Inflammatory macrophage treated with lipopolysaccharide for 4 hours (primary cell): ENCODE results near the gene OOSP2.

Experiments used
- DNase-seq: peaks from one replicate; pipeline ENCODE4 v3.0.0-alpha.2; 2020

Gene OOSP2

DNA sequence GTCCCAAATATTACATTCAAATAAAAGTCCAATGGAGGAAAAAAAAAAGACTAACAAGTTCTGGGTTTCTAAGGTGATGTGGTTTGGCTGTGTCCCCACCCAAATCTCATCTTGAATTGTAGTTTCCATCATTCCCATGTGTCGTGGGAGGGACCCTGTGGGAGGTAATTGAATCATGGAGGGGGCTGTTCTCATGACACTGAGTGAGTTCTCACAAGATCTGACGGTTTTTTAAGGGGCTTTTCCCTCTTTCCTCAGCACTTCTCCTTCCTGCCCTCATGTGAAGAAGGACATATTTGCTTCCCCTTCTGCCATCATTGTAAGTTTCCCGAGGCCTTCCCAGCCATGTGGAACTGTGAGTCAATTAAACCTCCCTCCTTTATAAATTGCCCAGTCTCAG is 40.3 kb downstream of the OOSP2 start:
- peak; percentile 35 for DNase-seq

- DNase-seq: no peak
Observed at GRCh38 chr11:60084631-60085273, 44.5 kb downstream of the OOSP2 start.

DNA sequence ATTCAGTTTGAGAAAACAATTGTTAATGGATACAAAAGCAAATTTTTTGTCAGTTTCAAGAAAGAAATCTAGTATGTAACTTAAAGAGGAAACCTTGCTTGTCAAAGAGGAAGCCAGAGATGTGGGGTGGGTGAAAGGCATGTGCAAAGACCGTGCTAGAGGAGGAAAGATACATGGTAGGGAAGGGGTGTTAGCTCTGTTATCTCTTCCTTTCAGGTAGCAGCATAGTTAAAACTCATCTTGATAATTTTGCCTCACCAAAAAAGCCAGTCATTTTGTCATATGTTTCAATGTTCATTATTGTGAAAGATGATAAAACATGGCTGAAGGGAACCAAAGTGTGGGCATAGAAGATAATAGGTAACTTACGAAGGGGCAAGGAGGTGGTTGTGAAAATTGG is 45.7 kb downstream of the OOSP2 start:
- DNase-seq: no peak

DNA sequence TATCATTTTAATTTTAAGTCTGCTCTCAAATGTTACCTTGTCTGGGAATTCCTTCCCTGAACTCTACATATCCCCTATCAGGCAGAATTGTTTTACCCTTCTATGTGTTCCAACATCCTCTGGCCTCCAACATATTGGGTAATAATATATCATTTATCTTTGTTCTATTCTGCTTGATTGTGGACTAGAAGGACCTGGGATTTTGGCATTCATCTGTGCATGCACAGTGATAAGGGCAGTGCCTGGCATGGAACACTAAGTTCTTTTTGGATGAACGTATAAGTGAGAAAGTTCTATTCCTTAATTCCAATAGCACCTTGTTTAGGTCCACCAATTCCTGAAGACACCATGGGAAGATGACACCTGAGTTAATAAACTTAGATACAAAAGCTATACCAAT is 47.0 kb downstream of the OOSP2 start:
- no peak for DNase-seq

- no peak for DNase-seq
Observed at GRCh38 chr11:60088364-60088763, 48.2 kb downstream of the OOSP2 start, which contains the start of gene MS4A2. MS4A2 (plus strand) TSS chr11:60088664; CDS start chr11:60088766, 102 bp downstream.

DNA sequence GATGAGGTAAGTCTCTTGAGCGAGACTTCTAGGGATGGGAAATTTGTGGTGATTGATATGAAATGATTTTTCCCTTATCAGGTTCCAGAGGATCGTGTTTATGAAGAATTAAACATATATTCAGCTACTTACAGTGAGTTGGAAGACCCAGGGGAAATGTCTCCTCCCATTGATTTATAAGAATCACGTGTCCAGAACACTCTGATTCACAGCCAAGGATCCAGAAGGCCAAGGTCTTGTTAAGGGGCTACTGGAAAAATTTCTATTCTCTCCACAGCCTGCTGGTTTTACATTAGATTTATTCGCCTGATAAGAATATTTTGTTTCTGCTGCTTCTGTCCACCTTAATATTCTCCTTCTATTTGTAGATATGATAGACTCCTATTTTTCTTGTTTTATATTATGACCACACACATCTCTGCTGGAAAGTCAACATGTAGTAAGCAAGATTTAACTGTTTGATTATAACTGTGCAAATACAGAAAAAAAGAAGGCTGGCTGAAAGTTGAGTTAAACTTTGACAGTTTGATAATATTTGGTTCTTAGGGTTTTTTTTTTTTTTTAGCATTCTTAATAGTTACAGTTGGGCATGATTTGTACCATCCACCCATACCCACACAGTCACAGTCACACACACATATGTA is 55.4 kb downstream of the OOSP2 start:
- no peak for DNase-seq

DNA sequence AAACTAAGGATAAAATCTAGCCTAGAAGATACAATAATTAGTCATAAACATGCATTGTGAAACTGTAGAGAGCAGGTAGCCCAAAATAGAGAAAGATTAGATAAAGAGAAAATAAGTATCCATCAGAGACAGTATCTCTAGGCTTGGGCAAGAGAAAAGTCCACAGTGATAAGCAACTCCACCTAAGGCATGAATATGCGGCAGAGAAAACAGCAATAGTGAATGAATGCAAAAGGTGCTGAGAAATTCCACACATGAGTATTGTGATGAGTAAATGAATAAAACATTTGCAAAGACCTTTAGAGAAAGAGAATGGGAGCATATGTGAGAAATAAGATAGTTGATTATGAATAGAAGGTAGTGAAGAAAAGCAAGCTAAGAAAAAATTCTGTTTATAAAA is 57.0 kb downstream of the OOSP2 start:
- DNase-seq: no peak
